H1 (cell line): ENCODE data around the gene SELENOS. TPM values are rescaled to one million over a fixed set of nuclear protein-coding genes. Genes with fewer than 3 reads are reported as not detected.

Experiments
- CTCF ChIA-PET: fragments of 300-600 bp; sonication (Branson Sonifier 250); formaldehyde crosslinking; loops from one replicate; lab custom pipeline; 2021; ENCODE audit not compliant: partially characterized antibody; lab: Charles Lee
- POLR2A ChIA-PET: fragments of 300-600 bp; sonication (Branson Sonifier 250); formaldehyde crosslinking; loops from one replicate; lab custom pipeline; 2021; ENCODE audit warnings: inconsistent platforms; ENCODE audit not compliant: partially characterized antibody; lab: Charles Lee
- DNase-seq, 2 experiments: peaks; one replicate each; pipeline versions ENCODE4 v3.0.0 to v3.0.0-alpha.2; 2010 to 2022; ENCODE audit warnings: low spot score in 2 of 2, low read depth in 1 of 2, mixed read lengths in 1 of 2
- FAIRE-seq: peaks from 2 replicates; lab custom pipeline; 2011; peaks lifted over from hg19 to GRCh38; lab: Jason Lieb, UNC
- H2AFZ ChIP-seq: 2 replicates; pipeline ENCODE4 v1.8.1; 2012; ENCODE audit warnings: low read length, inconsistent platforms
- H2AK5ac ChIP-seq: 2 replicates; pipeline ENCODE4 v1.6.1; 2013; ENCODE audit warnings: low read depth, low read length
- H2BK120ac ChIP-seq: replicated peaks from 2 replicates; pipeline ENCODE3; 2013; ENCODE audit warnings: low read depth, low read length, inconsistent platforms
- H2BK12ac ChIP-seq: 2 replicates; pipeline ENCODE4 v1.6.1; 2013; ENCODE audit warnings: low read depth, low read length
- H2BK15ac ChIP-seq: 2 replicates; pipeline ENCODE4 v1.6.1; 2013; ENCODE audit warnings: low read length
- H2BK20ac ChIP-seq: 2 replicates; pipeline ENCODE4 v1.6.1; 2013; ENCODE audit warnings: low read length
- H2BK5ac ChIP-seq: 2 replicates; pipeline ENCODE4 v1.6.1; 2013; ENCODE audit warnings: low read depth, low read length
- H3K14ac ChIP-seq: 2 replicates; pipeline ENCODE4 v1.6.1; 2013; ENCODE audit warnings: inconsistent platforms; ENCODE audit not compliant: insufficient read length
- H3K18ac ChIP-seq: 2 replicates; pipeline ENCODE4 v1.6.1; 2013; ENCODE audit warnings: low read length; ENCODE audit errors: extremely low read depth
- H3K23ac ChIP-seq: 2 replicates; pipeline ENCODE4 v1.6.1; 2013; ENCODE audit warnings: inconsistent platforms; ENCODE audit not compliant: insufficient read length
- H3K23me2 ChIP-seq: 2 replicates; pipeline ENCODE4 v1.6.1; 2013; ENCODE audit warnings: low read depth, low read length
- H3K27ac ChIP-seq: 2 replicates; pipeline ENCODE4 v1.6.1; 2011; ENCODE audit warnings: low read depth, low read length, inconsistent platforms
- H3K27me3 ChIP-seq, 4 experiments: replicated peaks in 1 of 4; 1 replicate in 1 of 4; 2 replicates in 3 of 4; pipeline versions ENCODE4 v1.6.1 to v1.8.1; 2011 to 2013; ENCODE audit warnings: low read length in 3 of 4, mild to moderate bottlenecking in 3 of 4, inconsistent platforms in 2 of 4, mixed read lengths in 2 of 4, moderate library complexity in 1 of 4; ENCODE audit not compliant: control insufficient read depth in 3 of 4, insufficient read depth in 3 of 4; ENCODE audit errors: extremely low read depth in 1 of 4
- H3K36me3 ChIP-seq, 4 experiments: 2 replicates each; pipeline versions ENCODE4 v1.6.1 to v1.8.1; 2011 to 2013; ENCODE audit warnings: mild to moderate bottlenecking in 4 of 4, low read length in 3 of 4, moderate library complexity in 2 of 4, control low read depth in 1 of 4, inconsistent platforms in 1 of 4; ENCODE audit not compliant: insufficient read depth in 4 of 4, control insufficient read depth in 2 of 4
- H3K4ac ChIP-seq: replicated peaks from 2 replicates; pipeline ENCODE3; 2013; ENCODE audit warnings: low read length, low read depth, mixed read lengths, inconsistent platforms; ENCODE audit not compliant: insufficient read length
- H3K4me1 ChIP-seq, 4 experiments: replicated peaks in 1 of 4; 1 replicate in 1 of 4; 2 replicates in 3 of 4; pipeline versions ENCODE4 v1.6.1 to v1.8.1; 2011 to 2013; ENCODE audit warnings: low read length in 3 of 4, inconsistent platforms in 2 of 4, mixed read lengths in 1 of 4; ENCODE audit not compliant: insufficient read depth in 4 of 4, control insufficient read depth in 3 of 4
- H3K4me2 ChIP-seq, 2 experiments: 2 replicates each; pipeline versions ENCODE4 v1.6.1 to v1.8.1; 2011 to 2013; ENCODE audit warnings: low read depth in 2 of 2, low read length in 2 of 2, control low read depth in 1 of 2, inconsistent platforms in 1 of 2, mild to moderate bottlenecking in 1 of 2; ENCODE audit not compliant: insufficient read depth in 1 of 2
- H3K4me3 ChIP-seq, 4 experiments: fragments of 200-600, 300-600 bp in 1 of 4; sonication (generic), shearing (Covaris generic), sonication (Bioruptor Twin) in 1 of 4; 2 replicates each; pipeline versions ENCODE4 v1.5.1 to v1.8.1; 2011 to 2016; ENCODE audit warnings: low read length in 4 of 4, low read depth in 3 of 4, control low read depth in 2 of 4, inconsistent platforms in 2 of 4, mild to moderate bottlenecking in 2 of 4, mixed read lengths in 1 of 4, moderate library complexity in 1 of 4; ENCODE audit not compliant: insufficient read depth in 2 of 4; ENCODE audit errors: extremely low read depth in 1 of 4
- H3K56ac ChIP-seq: replicated peaks from 2 replicates; pipeline ENCODE3; 2013; ENCODE audit warnings: low read depth, mild to moderate bottlenecking, mixed read lengths, low read length, inconsistent platforms; ENCODE audit not compliant: insufficient read length
- H3K79me1 ChIP-seq: 2 replicates; pipeline ENCODE4 v1.6.1; 2013; ENCODE audit warnings: low read depth, low read length, control low read depth
- H3K79me2 ChIP-seq, 2 experiments: 2 replicates each; pipeline versions ENCODE4 v1.6.1 to v1.8.1; 2012 to 2013; ENCODE audit warnings: low read length in 2 of 2, mild to moderate bottlenecking in 2 of 2, inconsistent platforms in 1 of 2; ENCODE audit not compliant: insufficient read depth in 2 of 2, control insufficient read depth in 1 of 2
- H3K9ac ChIP-seq, 4 experiments: replicated peaks in 1 of 4; 1 replicate in 1 of 4; 2 replicates in 3 of 4; pipeline versions ENCODE4 v1.6.1 to v1.8.1; 2011 to 2013; ENCODE audit warnings: low read depth in 3 of 4, low read length in 3 of 4, control low read depth in 2 of 4, mild to moderate bottlenecking in 2 of 4, moderate library complexity in 2 of 4, inconsistent platforms in 1 of 4; ENCODE audit errors: extremely low read depth in 1 of 4
- H3K9me3 ChIP-seq, 2 experiments: 2 replicates each; pipeline versions ENCODE4 v1.6.1 to v1.8.1; 2012 to 2013; ENCODE audit warnings: mild to moderate bottlenecking in 2 of 2, moderate library complexity in 2 of 2, control low read depth in 1 of 2, inconsistent platforms in 1 of 2, low read depth in 1 of 2, low read length in 1 of 2, mixed read lengths in 1 of 2; ENCODE audit not compliant: insufficient read depth in 2 of 2
- H4K20me1 ChIP-seq, 2 experiments: replicated peaks in 1 of 2; 2 replicates each; pipeline versions ENCODE3 to v1.8.1; 2011 to 2013; ENCODE audit warnings: inconsistent platforms in 2 of 2, low read length in 2 of 2, mild to moderate bottlenecking in 1 of 2; ENCODE audit not compliant: insufficient read depth in 2 of 2, control insufficient read depth in 1 of 2
- H4K5ac ChIP-seq: 2 replicates; pipeline ENCODE4 v1.6.1; 2013; ENCODE audit warnings: low read length, low read depth, mixed read lengths, inconsistent platforms; ENCODE audit not compliant: insufficient read length
- H4K8ac ChIP-seq: 2 replicates; pipeline ENCODE4 v1.8.0; 2013; ENCODE audit warnings: mild to moderate bottlenecking, moderate library complexity, low read length, inconsistent platforms; ENCODE audit not compliant: insufficient read depth; ENCODE audit errors: extremely low read depth
- H4K91ac ChIP-seq: replicated peaks from 2 replicates; pipeline ENCODE3; 2013; ENCODE audit warnings: low read length, mixed read lengths, inconsistent platforms; ENCODE audit not compliant: insufficient read length
- CBX5 ChIP-seq: fragments of 300-800, 300-1000 bp; sonication (generic); IDR thresholded peaks from 2 replicates; pipeline ENCODE4 v1.7.1; 2016; ENCODE audit warnings: antibody characterized with exemption, low read length, low read depth
- CTBP2 ChIP-seq: IDR thresholded peaks from 2 replicates; pipeline ENCODE4 v1.7.0; 2011; ENCODE audit warnings: borderline replicate concordance, mild to moderate bottlenecking, moderate library complexity, mixed read lengths, low read length; ENCODE audit not compliant: insufficient read depth, insufficient read length
- EZH2 ChIP-seq: fragments of 200-600 bp; sonication (generic); IDR thresholded peaks from 2 replicates; pipeline ENCODE4 v1.7.1; 2012; ENCODE audit warnings: low read depth, mild to moderate bottlenecking, moderate library complexity, low read length, inconsistent platforms; ENCODE audit not compliant: severe bottlenecking
- KDM4A ChIP-seq: IDR thresholded peaks from one replicate; pipeline ENCODE4 v1.7.1; 2012; ENCODE audit warnings: low read depth, mild to moderate bottlenecking, moderate library complexity, low read length, inconsistent platforms; ENCODE audit not compliant: severe bottlenecking
- KDM5A ChIP-seq: fragments of 200-600 bp; IDR thresholded peaks from 2 replicates; pipeline ENCODE4 v1.7.1; 2012; ENCODE audit warnings: mild to moderate bottlenecking, low read length, inconsistent platforms, mixed read lengths
- PHF8 ChIP-seq: fragments of 200-600 bp; sonication (generic); conservative IDR thresholded peaks from 2 replicates; pipeline ENCODE4 v1.7.1; 2012; ENCODE audit warnings: low read depth, mild to moderate bottlenecking, inconsistent platforms, low read length, moderate library complexity
- SAP30 ChIP-seq: fragments of 300-600 bp; sonication (generic); IDR thresholded peaks from 2 replicates; pipeline ENCODE4 v1.7.1; 2012; ENCODE audit warnings: low read length, moderate library complexity, mild to moderate bottlenecking, inconsistent platforms; ENCODE audit not compliant: insufficient read depth, insufficient replicate concordance
- SIX5 ChIP-seq: IDR thresholded peaks from 2 replicates; pipeline ENCODE4 v1.6.1; 2011; ENCODE audit warnings: mild to moderate bottlenecking, low read depth, low read length
- SUZ12 ChIP-seq: fragments of 200-600 bp; sonication (generic); IDR thresholded peaks from 2 replicates; pipeline ENCODE4 v1.6.1; 2012; ENCODE audit warnings: mild to moderate bottlenecking, inconsistent platforms, low read length, moderate library complexity, mixed read lengths
- TAF1 ChIP-seq: IDR thresholded peaks from 2 replicates; pipeline ENCODE4 v1.6.1; 2011; ENCODE audit warnings: mild to moderate bottlenecking, low read depth, low read length
- TAF7 ChIP-seq: optimal IDR thresholded peaks from 2 replicates; pipeline ENCODE3; 2011; ENCODE audit warnings: low read depth, mild to moderate bottlenecking, inconsistent platforms, low read length, moderate library complexity, borderline replicate concordance
- TCF12 ChIP-seq: IDR thresholded peaks from 2 replicates; pipeline ENCODE4 v1.6.1; 2011; ENCODE audit warnings: low read depth, mild to moderate bottlenecking, low read length
- WGBS, 2 experiments: shearing (Covaris generic) in 1 of 2; methylation state at CpG; one replicate each; pipeline versions ENCODE4 v1.1.6 to v1.1.7; 2013 to 2015; ENCODE audit warnings: low lambda C conversion rate in 2 of 2, mixed read lengths in 2 of 2, inconsistent platforms in 1 of 2, low coverage in 1 of 2, missing lambda C conversion rate in 1 of 2; ENCODE audit not compliant: insufficient replicate concordance in 2 of 2, insufficient coverage in 1 of 2, insufficient read length in 1 of 2; ENCODE audit errors: extremely low coverage in 1 of 2, missing lambda C conversion rate in 1 of 2; 5-methylcytosine and 5-hydroxymethylcytosine counted together
- polyA plus RNA-seq, 7 experiments: library from polyadenylated mRNA; depleted of rRNA in 3 of 7; stranded (reverse) in 5 of 7; unstranded in 2 of 7; fragments of >200 nt in 5 of 7; fragments of 200-250 nt in 2 of 7; gene quantifications; 1 replicate in 5 of 7; 2 replicates in 1 of 7; 4 replicates in 1 of 7; pipeline versions ENCODE4 v1.2.1 to v1.2.3, GENCODE V29; 2011 to 2013; ENCODE audit warnings: missing spikeins in 2 of 7, mixed read lengths in 2 of 7
- total RNA-seq: library from RNA; stranded (reverse); fragmentation: NEBNext Ultra II Directional; extraction: Animal tissue kit (Norgen Biotek cat#: 25700); gene quantifications from 2 replicates; pipeline ENCODE4 v1.2.1, GENCODE V29; 2021

The SELENOS gene
- total and polyA plus RNA-seq, 2 of the 8 experiments (the other 6 are each of a cell fraction or from before 2014, with no cell fraction given), result 45.1 to 46.0 TPM

DNA sequence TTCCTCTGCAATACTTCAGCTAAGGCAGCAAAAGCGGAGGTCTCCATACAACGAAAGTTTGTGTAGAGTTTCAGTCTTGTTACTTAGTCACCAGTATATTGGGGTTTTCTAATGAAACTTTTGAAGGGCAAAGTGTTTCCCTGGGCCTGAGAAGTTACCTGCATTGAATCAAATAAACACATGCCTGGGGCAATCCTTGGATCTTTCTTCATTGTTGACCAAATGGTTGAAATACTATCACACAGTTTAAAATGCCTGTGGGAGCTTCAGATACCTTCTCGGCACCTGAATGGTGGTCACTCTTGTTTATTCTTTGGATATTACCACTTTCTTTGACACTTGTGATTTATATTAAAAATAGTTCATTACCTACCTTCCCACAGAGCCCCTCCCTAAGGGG is 24.4 kb downstream of the SELENOS start:
- peaks cover 6 to 11% (median 9%) of the 10 kb centered on the region in 4 experiments for H3K4me1 ChIP-seq
- FAIRE-seq (no peak), DNase-seq (no peak)
- no peak overlapping the region for H3K18ac ChIP-seq
- H4K20me1 ChIP-seq, result peaks cover 6 to 14% of the 10 kb centered on the region in 2 experiments
- no peak for TF ChIP-seq CBX5
- no peak for TF ChIP-seq KDM5A
- no peak for TF ChIP-seq TAF1
- no peak for TF ChIP-seq TCF12
- no peak for TF ChIP-seq TAF7
- no peak for TF ChIP-seq CTBP2
- TF ChIP-seq SUZ12, result no peak
- no peak for TF ChIP-seq PHF8
- TF ChIP-seq EZH2, result no peak
- no peak for TF ChIP-seq SAP30
- TF ChIP-seq KDM4A, result no peak
- TF ChIP-seq SIX5, result no peak
- peaks cover 13% of the 10 kb centered on the region for H3K23me2 ChIP-seq
- no peak overlapping the region for H2BK12ac ChIP-seq
- peaks cover 5% of the 10 kb centered on the region; the same call in 1 of the 2 replicates for H3K79me1 ChIP-seq
- POLR2A ChIA-PET, result interaction anchor here (1.0 to 5.1 kb wide), 4 partner anchors 9 to 134 kb away, joined by 4 to 18 read pairs (median 4); no protein-coding TSS in a partner anchor
- H2AK5ac ChIP-seq, result no peak overlapping the region
- peaks cover 0 to 3% (median 0%) of the 10 kb centered on the region in 4 experiments; a peak in 1 of 8 replicates for H3K36me3 ChIP-seq
- no peaks in the 10 kb centered on the region for H3K9me3 ChIP-seq
- H3K23ac ChIP-seq, result no peak overlapping the region
- no peak overlapping the region for H3K4ac ChIP-seq
- WGBS, 2 experiments, result 86% methylated on average over 3 of the region's 3 CpGs; no CpG with 5 or more reads in 1 of the 2 experiments
- H4K8ac ChIP-seq, result no peak overlapping the region
- no peak overlapping the region for H3K56ac ChIP-seq
- peak overlapping the region; percentile 55 to 77 (median 74); a peak in 5 of 8 replicates for H3K4me3 ChIP-seq
- peaks cover 0 to 3% (median 0%) of the 10 kb centered on the region in 4 experiments; a peak in 3 of 7 replicates for H3K27me3 ChIP-seq
- no peak overlapping the region for H2BK20ac ChIP-seq
- no peak overlapping the region for H2BK120ac ChIP-seq
- no peak overlapping the region for H2AFZ ChIP-seq
- no peak overlapping the region for H3K27ac ChIP-seq
- no peak overlapping the region for H3K14ac ChIP-seq
- no peak overlapping the region for H4K5ac ChIP-seq
- H4K91ac ChIP-seq, result no peak overlapping the region
- H2BK15ac ChIP-seq, result no peak overlapping the region
- no peak overlapping the region for H3K9ac ChIP-seq
- CTCF ChIA-PET, result interaction anchor here (0.9 to 9.9 kb wide), 7 partner anchors 10 to 367 kb away, joined by 3 to 216 read pairs (median 3); no protein-coding TSS in a partner anchor
- H2BK5ac ChIP-seq, result no peak overlapping the region
- peak overlapping the region; percentile 81 to 97 for H3K4me2 ChIP-seq
- peaks cover 13 to 36% of the 10 kb centered on the region in 2 experiments for H3K79me2 ChIP-seq
